Stimulated activated CD8-positive, alpha-beta memory T cell treated with anti-CD3 and anti-CD28 coated beads, Interleukin-15, amount 100 ng/mL, for 48 hours (primary cell): ENCODE measurements around the gene MBOAT2.
"Not testable (repeated sequence)": the region's sequence is repeated elsewhere in the genome, so short reads cannot be mapped to it uniquely, and the experiment has no call there.

Source experiments
- DNase-seq, 2 donors: peaks; one replicate each; pipeline ENCODE4 v3.0.0-alpha.2; 2020; ENCODE audit warnings: low read depth in 2 of 2

The MBOAT2 gene

DNA sequence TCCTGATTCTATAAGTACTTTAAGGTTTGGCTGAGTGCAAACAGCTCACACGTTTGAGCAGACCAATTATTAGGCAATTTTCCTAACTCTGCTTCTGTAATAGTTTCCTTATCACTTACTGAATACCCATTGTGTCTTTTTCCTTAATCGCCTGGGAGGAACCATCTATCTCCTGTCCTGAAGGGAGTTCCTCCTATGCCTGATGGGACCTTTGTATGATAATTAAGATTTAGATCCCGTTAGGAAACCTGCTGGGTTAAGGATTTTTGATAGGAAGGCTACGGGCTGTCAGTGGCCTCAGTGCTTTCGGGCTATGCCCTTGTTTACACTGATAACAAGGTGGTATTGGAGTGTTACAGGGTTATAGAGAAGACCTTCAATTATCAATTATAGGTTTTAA lies 106.8 kb downstream of the MBOAT2 start:
- DNase-seq: not testable (repeated sequence)

DNA sequence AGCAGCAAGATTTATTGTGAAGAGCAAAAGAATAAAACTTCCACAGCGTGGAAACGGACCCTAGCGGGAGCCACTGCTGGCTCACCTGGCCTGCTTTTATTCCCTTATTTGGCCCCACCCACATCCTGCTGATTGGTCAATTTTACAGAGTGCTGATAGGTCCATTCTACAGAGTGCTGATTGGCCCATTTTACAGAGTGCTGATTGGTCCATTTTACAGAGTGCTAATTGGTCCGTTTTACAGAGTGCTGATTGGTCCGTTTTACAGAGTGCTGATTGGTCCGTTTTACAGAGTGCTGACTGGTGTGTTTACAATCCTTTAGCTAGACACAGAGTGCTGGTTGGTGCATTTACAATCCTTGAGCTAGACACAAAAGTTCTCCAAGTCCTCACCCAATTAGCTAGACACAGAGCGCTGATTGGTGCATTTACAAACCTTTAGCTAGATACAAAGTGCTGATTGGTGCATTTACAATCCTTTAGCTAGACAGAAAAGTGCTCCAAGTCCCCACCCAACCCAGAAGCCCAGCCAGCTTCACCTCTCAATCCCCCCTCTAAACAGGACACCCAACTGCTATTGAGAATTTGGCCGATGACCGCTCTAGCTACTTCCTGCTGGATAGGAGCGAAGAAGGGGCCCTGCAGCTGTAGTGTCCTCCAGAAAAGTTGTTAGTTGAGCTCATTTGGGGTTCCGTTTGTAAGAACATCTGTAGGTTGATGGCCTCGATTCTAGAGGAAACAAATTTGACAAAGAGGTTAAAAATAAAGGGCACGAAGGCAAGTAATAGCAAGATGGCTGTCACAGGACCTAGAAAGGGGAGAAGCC lies 108.2 kb downstream of the MBOAT2 start:
- not testable (repeated sequence) for DNase-seq

DNA sequence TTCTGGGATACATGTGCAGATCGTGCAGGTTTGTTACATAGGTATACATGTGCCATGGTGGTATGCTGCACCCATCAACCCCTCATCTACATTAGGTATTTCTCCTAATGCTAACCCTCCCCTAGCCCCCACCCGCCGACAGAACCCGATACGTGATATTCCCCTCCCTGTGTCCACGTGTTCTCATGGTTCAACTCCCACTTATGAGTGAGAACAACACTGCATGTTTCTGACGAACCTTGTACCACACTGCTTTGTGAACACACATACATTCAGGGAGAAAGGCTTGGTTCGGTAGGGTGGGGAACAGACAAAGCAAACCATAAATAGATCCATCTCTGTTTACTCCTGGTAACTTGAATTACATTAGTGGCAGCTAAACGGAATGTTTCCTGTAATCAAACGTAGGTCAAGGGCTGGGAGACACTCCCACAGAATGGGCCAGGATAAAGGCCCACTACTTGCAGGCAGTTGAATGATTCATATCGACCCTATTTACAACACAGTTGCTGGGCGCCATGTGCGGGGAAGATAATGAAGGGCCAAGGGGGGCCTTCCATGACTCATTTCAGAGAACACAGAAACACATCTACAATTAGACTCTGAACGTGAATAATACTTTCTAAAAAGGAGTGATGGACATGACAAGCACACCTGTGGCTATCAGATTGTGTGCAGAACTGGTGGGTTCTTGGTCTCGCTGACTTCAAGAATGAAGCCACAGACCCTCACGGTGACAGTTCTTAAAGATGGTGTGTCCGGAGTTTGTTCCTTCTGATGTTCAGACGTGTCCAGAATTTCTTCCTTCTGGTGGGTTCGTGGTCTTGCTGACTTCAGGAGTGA lies 109.3 kb downstream of the MBOAT2 start:
- DNase-seq: no peak

DNA sequence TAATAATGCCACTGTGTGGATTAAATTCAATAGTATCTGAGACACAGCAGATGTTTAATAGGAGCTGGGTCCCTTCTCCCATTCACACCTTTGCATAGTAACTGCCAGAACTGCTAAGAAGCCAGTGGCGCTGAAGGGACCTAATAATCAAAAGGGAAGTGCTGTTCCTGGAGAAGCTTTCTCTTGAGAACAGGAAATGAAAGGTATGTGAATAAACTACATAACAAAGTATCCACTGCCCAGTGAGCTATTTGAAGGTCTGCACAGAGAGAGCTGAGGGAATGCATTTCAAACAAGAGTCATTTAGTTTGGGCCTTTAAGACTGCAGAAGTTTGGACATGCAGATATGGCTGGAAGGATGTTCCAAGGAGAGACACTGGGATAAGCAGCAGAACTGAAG lies 110.0 kb downstream of the MBOAT2 start:
- DNase-seq: no peak

DNA sequence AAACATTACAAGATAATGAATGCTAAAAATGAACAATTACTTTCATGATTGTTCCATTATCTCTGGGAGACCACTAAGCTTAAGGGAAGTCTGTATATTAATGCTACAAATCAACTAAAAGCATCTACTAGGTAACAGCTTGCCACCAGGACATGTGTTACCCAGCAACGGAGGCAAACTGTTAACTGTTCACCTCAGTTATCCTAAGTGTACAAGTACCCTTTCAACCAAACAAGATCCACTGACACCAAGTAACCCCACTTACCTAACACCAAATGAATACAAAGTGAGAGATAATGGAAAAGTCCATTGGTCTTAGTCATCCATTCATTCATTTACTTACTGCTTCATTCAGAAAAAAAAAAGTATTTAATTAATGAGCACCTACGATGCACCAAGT lies 111.4 kb downstream of the MBOAT2 start:
- no peak for DNase-seq

DNA sequence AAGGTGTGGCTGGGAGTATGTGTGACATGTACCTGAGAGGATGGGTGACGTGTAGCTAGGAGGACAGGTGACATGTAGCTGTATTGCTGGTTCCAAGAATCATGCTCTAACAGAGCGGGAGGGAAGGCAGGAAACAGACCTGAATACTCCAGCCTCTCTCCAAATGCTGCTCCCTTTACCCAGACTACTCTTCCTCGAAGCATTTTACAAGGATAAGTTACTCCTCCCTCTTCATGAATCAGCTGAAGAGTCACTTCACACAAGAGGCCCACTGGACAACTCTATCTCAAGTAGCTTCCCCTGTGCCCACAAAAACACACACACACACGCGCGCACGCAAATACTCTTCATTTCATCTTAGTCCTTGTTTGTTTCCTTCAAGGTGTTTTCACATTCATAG lies 113.5 kb downstream of the MBOAT2 start:
- DNase-seq: no peak

DNA sequence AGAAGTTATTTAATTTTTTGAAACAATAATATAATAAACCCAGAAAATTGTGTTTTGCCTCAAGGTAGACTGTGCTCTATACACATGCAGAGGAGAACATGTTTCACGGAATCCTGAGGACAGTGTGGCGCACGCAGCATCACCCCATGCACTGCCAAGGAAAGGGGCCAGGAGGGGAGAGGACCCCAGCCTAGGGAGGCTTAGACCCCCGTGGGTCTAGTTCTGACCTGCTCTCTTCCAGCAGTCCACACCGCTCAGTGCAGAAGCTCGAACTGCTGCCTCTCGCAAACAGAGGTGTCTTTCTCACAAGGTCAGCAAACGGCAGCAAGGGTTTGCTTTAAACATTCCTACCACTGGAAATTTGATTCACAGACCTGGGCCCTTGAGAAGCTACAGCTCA lies 114.5 kb downstream of the MBOAT2 start:
- no peak for DNase-seq

DNA sequence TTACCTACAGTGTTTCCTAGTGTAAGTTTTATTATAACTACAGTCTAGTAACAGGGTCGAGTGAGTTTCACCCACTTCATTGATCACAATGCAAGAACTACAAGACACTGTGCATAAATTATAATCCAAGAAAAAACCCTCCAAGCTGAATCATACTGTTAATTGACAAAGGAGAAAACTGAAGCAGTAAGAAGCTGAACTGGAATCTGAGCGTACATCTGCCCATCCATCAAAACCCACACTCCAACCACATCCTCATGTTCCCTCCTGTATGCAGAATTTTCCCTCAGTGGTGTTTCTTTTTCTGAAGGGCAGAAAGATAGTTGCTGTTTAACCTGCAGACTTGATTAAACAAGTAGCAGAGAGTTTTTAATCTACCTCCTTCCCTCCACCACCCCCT lies 116.6 kb downstream of the MBOAT2 start:
- DNase-seq: no peak

DNA sequence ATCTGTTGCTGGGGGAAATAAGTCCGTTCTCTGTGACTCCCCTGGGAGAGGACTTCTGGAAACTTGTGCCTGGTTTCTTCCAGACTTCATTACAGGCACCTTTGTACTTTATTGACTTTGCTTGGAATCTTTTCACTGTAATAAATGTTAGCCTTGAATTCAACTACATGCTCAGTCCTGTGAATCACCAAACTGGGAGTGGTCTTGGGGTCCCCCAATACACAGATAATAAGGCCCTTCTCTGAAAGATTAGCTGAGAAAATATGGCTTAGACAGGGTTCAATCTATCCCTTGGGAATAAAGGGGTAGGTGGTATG lies 117.3 kb downstream of the MBOAT2 start:
- no peak for DNase-seq

DNA sequence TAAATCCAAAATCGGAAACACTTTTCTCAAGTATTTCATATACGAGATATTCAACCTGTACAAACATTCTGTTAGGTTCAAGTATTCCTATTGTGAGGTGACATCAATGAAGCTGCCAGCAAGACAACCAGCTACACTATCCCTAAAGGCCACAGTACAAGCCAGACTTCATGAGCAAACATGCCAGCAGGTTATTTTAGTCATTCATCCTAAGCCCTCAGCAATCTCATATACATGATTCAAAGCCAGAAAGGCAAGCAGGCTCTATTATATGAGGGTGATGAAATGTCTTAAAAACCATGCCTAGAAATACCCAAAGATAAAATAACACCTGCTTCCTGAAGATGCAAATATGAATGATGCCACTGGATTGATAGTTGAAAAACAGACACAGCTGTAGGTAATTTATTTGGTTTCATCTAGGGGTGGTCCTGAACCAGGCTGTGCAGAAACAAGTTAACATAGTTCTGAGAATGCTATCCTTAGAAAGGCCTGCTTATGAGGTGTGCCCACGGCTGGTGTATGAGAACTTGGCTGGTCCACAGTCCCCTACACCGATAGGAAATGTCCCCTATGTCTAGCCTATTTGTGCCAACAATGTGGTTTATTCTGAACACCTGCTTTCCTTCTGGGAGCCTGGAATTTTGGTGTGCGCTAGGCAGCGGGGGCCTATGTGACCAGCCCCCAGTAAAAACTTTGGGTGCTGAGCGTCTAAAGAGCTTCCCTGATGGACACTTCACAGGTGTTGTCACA lies 117.9 kb downstream of the MBOAT2 start:
- no peak for DNase-seq

DNA sequence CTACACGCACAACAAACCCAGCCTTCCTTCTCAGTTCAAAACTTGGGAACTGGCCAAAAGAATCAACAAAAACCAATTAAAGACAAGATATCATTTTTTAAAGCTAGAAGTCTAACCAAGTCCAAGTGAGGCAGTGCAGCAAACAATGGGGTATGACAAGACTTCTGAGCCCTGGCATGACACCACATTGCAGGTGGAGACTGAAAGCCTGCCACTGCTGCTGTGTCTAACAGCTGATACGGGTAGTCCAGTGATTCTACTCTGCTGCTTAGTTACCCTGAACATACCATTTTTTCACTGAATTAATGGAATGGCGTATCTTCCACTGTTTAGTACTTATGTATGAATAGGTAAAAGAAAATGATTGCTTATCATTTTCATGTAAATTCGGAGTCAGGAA lies 118.7 kb downstream of the MBOAT2 start:
- no peak for DNase-seq

DNA sequence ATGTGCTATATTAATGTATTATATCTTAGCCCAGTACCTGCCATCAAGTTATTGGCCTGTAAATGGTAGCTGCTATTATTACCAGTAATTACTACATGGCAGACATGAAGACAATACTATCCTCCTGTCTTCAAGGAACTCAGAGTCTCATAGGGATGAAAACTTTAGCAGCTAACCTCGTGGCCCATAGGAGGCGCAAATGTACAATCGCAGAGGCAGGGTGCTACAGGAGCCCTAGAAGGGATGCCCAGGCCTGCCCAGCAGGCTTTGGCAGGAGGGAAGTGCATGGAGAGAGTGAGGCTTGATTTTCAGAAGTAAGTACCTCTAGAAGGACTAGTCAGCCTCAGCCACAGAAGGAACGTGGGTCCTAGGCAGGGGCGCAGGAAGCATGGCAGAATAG lies 121.4 kb downstream of the MBOAT2 start:
- no peak for DNase-seq

DNA sequence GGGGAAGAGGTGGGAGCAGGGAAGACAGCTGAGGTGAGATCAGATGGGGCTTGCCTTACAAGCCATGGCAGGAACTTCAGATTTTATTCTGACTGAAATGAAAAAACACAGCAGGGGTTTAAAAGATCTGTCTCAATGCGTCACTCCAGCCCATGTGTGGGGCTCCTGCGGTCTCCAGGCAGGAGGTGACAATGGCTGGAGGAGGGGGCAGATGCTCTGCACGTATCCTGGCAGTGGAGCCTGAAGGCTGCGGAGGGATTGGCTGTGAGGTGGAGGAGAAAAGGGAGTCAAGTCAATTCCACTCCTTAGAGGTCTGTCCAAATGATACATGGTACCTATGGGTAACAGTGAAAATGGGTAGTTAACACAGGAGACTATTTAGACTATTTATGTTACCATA lies 125.6 kb downstream of the MBOAT2 start:
- DNase-seq: no peak

DNA sequence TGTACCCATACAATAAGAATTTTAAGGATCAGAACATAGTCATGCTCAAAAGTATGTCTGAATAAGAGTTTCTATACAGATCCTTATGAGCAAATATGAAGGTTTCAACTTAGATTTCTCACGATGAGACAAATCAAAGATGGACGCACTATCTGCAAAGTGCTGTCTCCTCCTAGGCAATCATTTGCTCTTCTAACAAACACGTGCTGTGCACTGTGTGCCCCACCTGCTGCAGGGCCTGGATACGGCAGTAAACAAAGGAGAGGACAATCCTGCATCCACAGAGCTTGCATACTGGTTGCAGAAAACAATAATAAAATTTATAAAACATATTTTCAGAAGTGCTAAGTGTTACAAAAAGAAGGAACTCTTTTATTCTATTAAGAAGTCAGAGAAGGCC lies 126.2 kb downstream of the MBOAT2 start:
- no peak for DNase-seq

DNA sequence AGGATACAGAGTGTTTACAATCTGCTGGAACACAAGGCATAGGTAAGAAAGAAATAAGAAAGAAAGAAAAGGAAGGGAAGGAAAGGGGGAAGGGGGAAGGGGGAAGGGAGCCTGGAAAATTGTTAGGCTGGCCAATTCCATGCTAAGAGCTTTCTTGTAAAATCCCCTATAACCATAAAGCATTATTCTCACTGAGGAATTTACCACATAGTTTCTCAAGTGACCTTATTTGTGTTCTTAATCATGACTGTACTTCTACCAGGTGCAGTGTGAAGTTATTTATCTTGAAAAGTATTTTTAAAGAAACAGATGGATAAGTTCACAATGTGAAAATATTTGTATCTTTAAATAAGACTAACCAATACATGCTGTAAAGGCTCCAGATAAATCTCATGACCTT lies 126.9 kb downstream of the MBOAT2 start:
- DNase-seq: no peak

DNA sequence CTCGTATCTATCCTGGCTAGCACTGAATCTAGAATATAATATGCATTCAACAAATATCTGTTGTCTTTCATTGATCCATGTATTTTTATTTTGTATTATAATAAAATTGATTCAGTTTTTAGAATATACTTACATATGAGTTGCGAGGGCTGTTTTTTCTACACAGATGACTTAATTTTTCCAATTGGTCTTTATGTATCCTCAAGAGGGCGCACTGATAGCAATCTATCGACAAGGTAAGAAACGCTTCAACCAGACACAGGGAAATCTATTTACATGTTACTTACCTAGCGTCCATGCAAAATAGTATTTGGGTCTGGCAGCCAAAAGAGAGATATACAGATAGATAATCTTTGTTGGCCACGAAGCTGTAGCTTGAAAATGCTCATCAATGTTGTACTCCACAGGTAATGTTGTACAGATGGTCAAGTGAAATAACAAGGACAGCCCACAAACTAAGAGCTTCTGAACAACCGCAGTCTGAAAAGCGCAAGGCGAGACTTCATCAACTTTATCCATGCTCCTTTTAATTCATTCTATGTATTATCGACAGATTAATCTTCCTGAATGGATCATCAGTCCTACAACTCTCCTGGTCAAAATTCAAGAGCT lies 130.6 kb downstream of the MBOAT2 start:
- DNase-seq: no peak

DNA sequence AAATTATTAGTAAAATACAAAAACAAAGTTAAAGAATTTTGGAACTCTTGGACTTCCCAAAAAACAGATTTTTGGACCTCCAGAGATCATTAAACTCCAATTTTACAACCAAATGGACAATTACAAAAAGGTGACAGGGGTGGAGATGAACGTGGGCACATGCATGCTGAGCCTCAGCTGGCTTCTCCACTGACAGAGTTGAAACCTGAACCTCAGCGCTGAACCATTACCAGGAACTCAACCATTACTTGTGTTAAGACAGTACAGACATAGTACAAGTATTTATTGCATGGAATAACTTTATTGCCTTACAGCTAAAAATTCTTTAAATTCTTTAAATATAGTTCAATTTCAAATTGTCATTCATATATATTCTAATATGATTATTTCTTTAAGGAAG lies 133.0 kb downstream of the MBOAT2 start:
- DNase-seq: no peak

DNA sequence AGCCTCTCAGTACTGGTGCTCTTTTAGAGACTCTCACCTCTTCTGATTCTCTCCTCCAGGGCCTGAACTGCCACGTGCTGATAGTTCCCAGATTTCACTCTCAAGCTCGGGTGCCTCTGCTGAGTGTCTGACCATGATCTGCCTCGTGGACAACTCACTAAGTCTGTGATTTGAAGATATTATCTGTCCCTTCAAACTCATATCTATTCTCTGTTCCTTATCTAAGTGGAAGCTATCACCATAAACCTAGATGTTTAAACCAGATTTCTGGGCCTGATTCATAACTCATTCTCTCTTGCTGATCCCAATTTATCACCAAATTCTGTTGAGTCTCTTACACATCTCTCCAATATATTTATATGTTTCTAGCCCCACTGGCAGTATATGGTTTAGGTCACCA lies 136.1 kb downstream of the MBOAT2 start:
- DNase-seq: no peak

DNA sequence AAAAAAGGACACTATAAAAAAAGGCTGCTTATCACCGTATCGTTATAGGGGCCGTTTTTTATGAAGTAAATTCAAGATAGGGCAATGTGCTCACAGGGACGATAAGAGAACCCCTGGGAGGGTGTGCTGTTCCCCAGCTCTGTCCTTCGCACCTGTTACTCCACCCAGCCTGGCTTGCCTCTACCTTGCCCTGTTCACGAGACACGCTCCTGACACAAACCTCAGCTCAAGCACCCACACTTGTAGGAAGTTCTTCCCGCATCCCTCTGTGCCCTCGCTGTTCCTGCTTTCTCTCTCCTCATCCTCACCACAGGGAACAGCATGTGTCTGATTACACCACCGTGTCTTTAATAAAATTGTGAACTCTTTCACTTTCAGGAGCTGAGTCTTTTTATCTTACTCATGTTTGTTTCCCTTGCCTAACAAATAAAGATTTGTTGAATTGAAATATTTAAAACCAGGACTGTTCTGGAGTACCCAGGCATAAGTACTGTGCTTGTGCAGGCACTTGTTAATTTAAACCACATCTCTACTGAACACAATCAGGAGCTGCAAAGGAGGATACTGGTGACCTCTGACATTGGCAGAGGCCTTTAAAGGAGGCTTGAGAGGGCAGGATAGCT lies 140.0 kb downstream of the MBOAT2 start:
- no peak for DNase-seq

DNA sequence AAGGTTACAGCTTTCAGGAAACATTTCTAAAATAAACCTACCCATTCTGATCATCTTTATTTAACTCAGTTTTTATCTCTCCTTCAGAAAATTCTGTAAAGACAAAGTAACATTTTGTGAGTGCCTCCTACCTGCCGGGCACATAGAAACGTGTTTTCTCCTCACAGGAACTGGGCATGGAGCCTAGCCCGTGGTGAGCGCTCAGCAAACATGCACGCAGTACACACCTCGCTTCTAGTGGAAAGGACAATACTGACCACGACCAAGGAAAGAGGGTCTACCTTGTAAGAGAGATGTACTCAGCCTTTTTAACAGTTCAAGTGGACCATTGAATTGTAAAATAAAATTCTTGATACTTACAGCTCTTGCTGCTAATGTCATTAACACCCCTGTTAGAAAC lies 141.3 kb downstream of the MBOAT2 start:
- DNase-seq: no peak

DNA sequence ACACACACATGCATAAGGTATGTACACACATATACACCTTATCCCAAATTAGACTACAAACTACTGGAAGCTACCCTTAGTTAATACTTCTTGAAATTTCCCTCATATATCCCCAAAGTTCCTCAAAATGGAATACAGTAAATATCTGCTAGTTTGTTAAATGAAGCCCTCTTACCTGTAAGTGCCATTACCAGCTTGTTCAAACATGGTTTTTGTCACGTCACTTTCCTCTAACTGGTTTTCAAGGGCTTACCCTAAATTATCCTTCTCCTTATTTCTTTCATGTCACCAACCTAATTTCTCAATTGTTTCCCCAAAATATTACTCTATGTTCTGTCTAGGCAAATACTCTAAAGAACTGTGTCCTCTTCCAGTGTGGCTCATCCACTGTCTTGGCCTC lies 141.7 kb downstream of the MBOAT2 start:
- no peak for DNase-seq

DNA sequence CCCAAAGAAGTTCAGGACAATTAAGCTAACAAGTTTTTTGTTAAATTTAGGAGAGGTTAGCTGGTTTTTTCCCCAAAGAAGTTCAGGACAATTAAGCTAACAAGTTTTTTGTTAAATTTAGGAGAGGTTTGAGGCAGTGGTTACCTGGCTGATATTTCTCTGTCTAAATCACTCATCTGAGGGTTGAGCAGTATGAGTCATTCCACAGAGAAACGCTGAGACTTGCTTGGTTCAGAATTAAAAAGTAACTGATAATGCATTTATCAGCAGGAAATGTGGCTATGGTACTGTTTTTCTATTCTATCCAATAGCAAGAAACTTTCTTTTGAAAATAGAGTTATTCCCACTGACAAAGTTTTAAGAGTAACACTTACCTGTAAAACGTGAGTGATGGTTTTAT lies 143.2 kb downstream of the MBOAT2 start:
- DNase-seq: no peak
